AG04450 (cell line): ENCODE results near the gene AQP6. TPM values are rescaled to one million over a fixed set of nuclear protein-coding genes. Genes with fewer than 3 reads are reported as not detected.

ENCODE experiments used
- CTCF ChIA-PET: fragments of 300-600, 350-600 bp; formaldehyde crosslinking; extraction: SDS; loops from one replicate; lab custom pipeline; 2022; ENCODE audit warnings: antibody characterized with exemption, inconsistent platforms; lab: Charles Lee
- POLR2A ChIA-PET: fragments of 350-600 bp; formaldehyde crosslinking; extraction: SDS; loops from one replicate; lab custom pipeline; 2021; ENCODE audit warnings: antibody characterized with exemption, inconsistent platforms; lab: Yijun Ruan, JAX
- DNase-seq: peaks from one replicate; pipeline ENCODE4 v3.0.0-alpha.2; 2011; ENCODE audit warnings: low read depth, low spot score
- H3K27ac ChIP-seq: one replicate; pipeline ENCODE4 v1.5.1; 2012; ENCODE audit warnings: low read depth, low read length, control low read depth
- H3K27me3 ChIP-seq: one replicate; pipeline ENCODE4 v1.6.0; 2012; ENCODE audit warnings: low read length; ENCODE audit not compliant: control insufficient read depth, insufficient read depth
- H3K4me3 ChIP-seq: 2 replicates; pipeline ENCODE4 v1.5.1; 2011; ENCODE audit warnings: mild to moderate bottlenecking, low read depth, low read length, control low read depth
- H3K9me3 ChIP-seq: 2 replicates; pipeline ENCODE4 v1.5.1; 2012; ENCODE audit warnings: low read length; ENCODE audit not compliant: control insufficient read depth, insufficient read depth
- CTCF ChIP-seq: IDR thresholded peaks from 2 replicates; pipeline ENCODE4 v1.5.1; 2011; ENCODE audit warnings: low read depth, low read length, control low read depth, inconsistent platforms
- polyA plus RNA-seq: library from polyadenylated mRNA; depleted of rRNA; stranded (reverse); fragments of >200 nt; gene quantifications from 2 replicates; pipeline ENCODE4 v1.2.3, GENCODE V29; 2011

AQP6 gene
- polyA plus RNA-seq, 1 experiment, result not detected

DNA sequence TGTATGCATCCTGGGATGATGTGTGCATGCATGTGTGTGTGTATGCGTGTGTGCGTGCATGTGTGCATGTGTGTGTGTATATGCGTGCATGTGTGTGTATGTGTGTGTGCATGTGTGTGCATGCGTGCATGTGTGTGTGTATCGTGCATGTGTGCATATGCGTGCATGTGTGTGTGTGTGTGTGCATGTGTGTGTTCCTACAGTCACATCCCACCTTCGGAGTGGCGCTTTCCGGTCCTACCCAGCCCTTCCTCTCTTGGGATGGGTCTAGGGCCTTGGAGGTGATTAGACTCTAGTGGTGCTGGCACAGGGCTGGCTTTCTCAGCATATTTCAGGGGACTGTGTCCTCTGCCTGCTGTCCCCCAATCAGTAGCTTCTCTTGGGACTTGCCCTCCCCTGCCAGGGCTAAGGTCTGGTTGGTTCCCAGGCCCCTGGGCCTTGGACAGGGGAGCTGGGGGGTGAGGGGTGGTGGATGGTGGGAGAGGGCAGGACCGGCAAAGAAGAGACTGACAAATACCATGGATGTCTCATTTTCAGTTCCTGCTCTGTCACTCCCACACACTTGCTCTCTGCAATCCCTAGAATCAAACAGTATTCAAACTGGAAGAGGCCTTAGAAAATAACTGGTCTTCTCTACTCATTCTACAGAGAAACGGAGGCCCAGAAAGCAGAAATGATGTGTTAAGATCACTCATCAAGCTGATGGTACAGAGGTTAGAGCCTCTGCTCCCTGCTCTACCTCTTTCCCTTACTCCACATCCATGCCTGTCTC is 47.1 kb upstream of the AQP6 start:
- no peak for TF ChIP-seq CTCF
- CTCF ChIA-PET, result interaction anchor here (1.5 kb wide), 1 partner anchor 20 kb away, joined by 4 read pairs; no protein-coding TSS in a partner anchor

GRCh38 chr12:49928471-49928870 is 44.3 kb upstream of the AQP6 start:
- H3K4me3 ChIP-seq, result no peak overlapping the region
- H3K9me3 ChIP-seq, result no peaks in the 10 kb centered on the region
- H3K27ac ChIP-seq, result no peak overlapping the region
- CTCF ChIA-PET, result interaction anchor here (1.8 to 3.8 kb wide), 2 partner anchors 17 to 142 kb away, joined by 6 to 20 read pairs; no protein-coding TSS in a partner anchor
- no peak for DNase-seq
- no peaks in the 10 kb centered on the region for H3K27me3 ChIP-seq
- no peak for TF ChIP-seq CTCF
- POLR2A ChIA-PET, result no interaction called here

More for the DNA sequence above, 47.1 kb upstream of the AQP6 start:
- DNase-seq, result no peak
- no peak overlapping the region for H3K27ac ChIP-seq
- H3K9me3 ChIP-seq, result no peaks in the 10 kb centered on the region
- POLR2A ChIA-PET, result interaction anchor here (0.6 kb wide), 1 partner anchor 208 kb away, joined by 7 read pairs; no protein-coding TSS in a partner anchor
- H3K4me3 ChIP-seq, result no peak overlapping the region
- H3K27me3 ChIP-seq, result no peaks in the 10 kb centered on the region

- ChIA-PET CTCF (interaction anchor here (3.8 kb wide), 1 partner anchor 16 kb away, joined by 20 read pairs; no protein-coding TSS in a partner anchor), POLR2A (no interaction called here)
- Histone ChIP-seq H3K27me3 (no peaks in the 10 kb centered on the region), H3K27ac (no peak overlapping the region), H3K4me3 (no peak overlapping the region), H3K9me3 (no peaks in the 10 kb centered on the region)
- TF ChIP-seq CTCF, result no peak
- DNase-seq, result no peak
Measured at GRCh38 chr12:49929581-49929980, 43.2 kb upstream of the AQP6 start.

DNA sequence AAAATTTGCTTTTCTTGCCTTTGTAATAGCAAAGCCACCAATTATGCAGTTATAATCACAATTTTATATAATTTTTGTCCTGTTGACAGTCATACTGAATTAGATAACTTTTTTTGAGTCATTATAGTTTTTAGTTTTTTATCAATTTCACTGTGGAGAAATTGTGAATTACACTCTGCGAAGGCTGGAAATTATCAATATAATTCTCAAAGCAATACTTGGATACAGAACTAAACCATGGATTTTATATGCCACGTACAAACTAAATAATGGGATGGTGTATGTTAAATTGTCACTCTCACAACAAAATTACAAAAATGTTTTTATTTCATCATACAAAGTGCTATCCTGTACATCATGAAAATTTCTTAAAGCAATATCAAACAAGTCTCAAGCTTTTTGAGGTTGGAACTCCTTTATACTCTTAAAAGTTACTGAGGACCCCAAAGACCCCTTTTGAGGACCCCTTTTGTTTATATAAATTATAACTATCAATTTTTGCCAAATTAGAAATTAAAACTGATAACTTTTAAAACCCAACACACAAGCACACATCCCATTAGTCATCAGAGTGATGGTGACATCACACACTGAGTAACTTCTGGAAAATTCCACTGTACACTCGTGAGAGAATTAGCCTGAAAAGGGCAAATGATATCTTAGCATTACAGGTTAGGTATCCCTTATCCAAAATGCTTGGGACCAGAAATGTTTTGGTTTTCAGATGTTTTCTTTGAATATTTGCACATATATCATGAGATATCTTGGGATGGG is 42.0 kb upstream of the AQP6 start:
- no peaks in the 10 kb centered on the region for H3K9me3 ChIP-seq
- H3K4me3 ChIP-seq, result no peak overlapping the region
- DNase-seq, result no peak
- ChIA-PET CTCF (interaction anchor here (0.6 to 4.5 kb wide), 3 partner anchors 15 to 142 kb away, joined by 4 to 48 read pairs (median 20); no protein-coding TSS in a partner anchor), POLR2A (no interaction called here)
- TF ChIP-seq CTCF, result no peak
- no peaks in the 10 kb centered on the region for H3K27me3 ChIP-seq
- no peak overlapping the region for H3K27ac ChIP-seq
